Tibial nerve (tissue), 4 donors: ENCODE results near the gene SAMD13. TPM values are rescaled to one million over a fixed set of nuclear protein-coding genes. Genes with fewer than 3 reads are reported as not detected.

Experiments
- DNase-seq, 2 donors: peaks; one replicate each; pipeline ENCODE4 v3.0.0-alpha.2; 2019; ENCODE audit warnings: low spot score in 2 of 2
- H3K27ac ChIP-seq, 4 donors: fragments of 200-600 bp; sonication (generic) in 3 of 4; one replicate each; pipeline ENCODE4 v1.5.1; 2017 to 2019; ENCODE audit warnings: mild to moderate bottlenecking in 1 of 4
- H3K27me3 ChIP-seq, 2 donors: fragments of 200-600 bp; sonication (generic) in 1 of 2; one replicate each; pipeline versions ENCODE4 v1.5.1 to v1.6.0; 2017 to 2019
- H3K36me3 ChIP-seq, 3 donors: fragments of 200-600 bp; sonication (generic); one replicate each; pipeline ENCODE4 v1.5.1; 2018 to 2019
- H3K4me1 ChIP-seq, 4 donors: fragments of 200-600 bp; sonication (generic) in 3 of 4; one replicate each; pipeline ENCODE4 v1.5.1; 2017 to 2019
- H3K4me3 ChIP-seq, 4 donors: fragments of 200-600 bp; sonication (generic) in 3 of 4; one replicate each; pipeline ENCODE4 v1.5.1; 2017 to 2019; ENCODE audit warnings: mild to moderate bottlenecking in 1 of 4, moderate library complexity in 1 of 4
- H3K9me3 ChIP-seq, 4 donors: fragments of 200-600 bp; sonication (generic) in 3 of 4; one replicate each; pipeline ENCODE4 v1.5.1; 2017 to 2019
- CTCF ChIP-seq, 5 experiments: fragments of 200-600 bp in 3 of 5; fragments of 450-650 bp in 2 of 5; sonication (generic) in 3 of 5; IDR thresholded peaks; one replicate each; pipeline ENCODE4 v1.5.1; 2016 to 2019; ENCODE audit warnings: antibody characterized with exemption in 5 of 5, mild to moderate bottlenecking in 3 of 5, moderate library complexity in 2 of 5
- EP300 ChIP-seq, 2 donors: sonication (generic); formaldehyde crosslinking; IDR thresholded peaks; one replicate each; pipeline ENCODE4 v1.6.1; 2017; ENCODE audit warnings: antibody characterized with exemption in 2 of 2, mild to moderate bottlenecking in 1 of 2
- POLR2A ChIP-seq, 2 donors: fragments of 450-650 bp; IDR thresholded peaks; one replicate each; pipeline ENCODE4 v1.6.1; 2017; ENCODE audit warnings: antibody characterized with exemption in 2 of 2, mild to moderate bottlenecking in 2 of 2, moderate library complexity in 2 of 2
- WGBS, 2 donors: methylation state at CpG; one replicate each; pipeline ENCODE4 v1.1.5; 2018; 5-methylcytosine and 5-hydroxymethylcytosine counted together
- total RNA-seq, 4 donors: library from RNA; depleted of rRNA; stranded (reverse); fragments of >200 nt; gene quantifications; one replicate each; pipeline ENCODE4 v1.1.0, GENCODE V29; 2016

The SAMD13 gene
- total RNA-seq, 4 donors from 2014 or later, result 1.0 to 1.5 TPM; not detected in 2

GRCh38 chr1:84339503-84339902 is 38.0 kb downstream of the SAMD13 start:
- Histone ChIP-seq H3K27ac (no peak overlapping the region), H3K9me3 (peaks cover 0 to 17% (median 0%) of the 10 kb centered on the region in 4 donors), H3K27me3 (no peaks in the 10 kb centered on the region), H3K4me1 (no peaks in the 10 kb centered on the region), H3K4me3 (no peak overlapping the region), H3K36me3 (peaks cover 0 to 8% (median 0%) of the 10 kb centered on the region in 3 donors)
- DNase-seq, result no peak
- WGBS, 2 donors, result 52 to 82% methylated on average over 2 to 3 of the region's 3 CpGs
- no peak for TF ChIP-seq POLR2A (IDR thresholded peaks at IDR 0.05)
- TF ChIP-seq EP300 (IDR thresholded peaks at IDR 0.05), result no peak
- no peak for TF ChIP-seq CTCF (IDR thresholded peaks at IDR 0.05)

GRCh38 chr1:84344286-84344685 is 42.8 kb downstream of the SAMD13 start:
- H3K27ac ChIP-seq, result no peak overlapping the region
- no peak for DNase-seq
- no peak overlapping the region for H3K4me3 ChIP-seq
- no peaks in the 10 kb centered on the region for H3K36me3 ChIP-seq
- no peaks in the 10 kb centered on the region for H3K27me3 ChIP-seq
- TF ChIP-seq EP300 (IDR thresholded peaks at IDR 0.05), result no peak
- TF ChIP-seq POLR2A (IDR thresholded peaks at IDR 0.05), result no peak
- no peak for TF ChIP-seq CTCF (IDR thresholded peaks at IDR 0.05)
- no peaks in the 10 kb centered on the region for H3K9me3 ChIP-seq
- 77 to 100% methylated on average over 1 of the region's 1 CpG for WGBS, 2 donors
- H3K4me1 ChIP-seq, result no peaks in the 10 kb centered on the region

GRCh38 chr1:84345220-84345619 is 43.7 kb downstream of the SAMD13 start:
- Histone ChIP-seq H3K36me3 (no peaks in the 10 kb centered on the region), H3K4me1 (no peaks in the 10 kb centered on the region), H3K4me3 (no peak overlapping the region), H3K27me3 (no peaks in the 10 kb centered on the region), H3K9me3 (no peaks in the 10 kb centered on the region), H3K27ac (no peak overlapping the region)
- no peak for DNase-seq
- WGBS, 2 donors, result 95 to 97% methylated on average over 2 of the region's 2 CpGs
- TF ChIP-seq CTCF (IDR thresholded peaks at IDR 0.05) (no peak), EP300 (IDR thresholded peaks at IDR 0.05) (no peak)

GRCh38 chr1:84347271-84347931 is 45.9 kb downstream of the SAMD13 start:
- Histone ChIP-seq H3K9me3 (no peaks in the 10 kb centered on the region), H3K27me3 (no peaks in the 10 kb centered on the region), H3K27ac (no peak overlapping the region), H3K4me3 (no peak overlapping the region), H3K36me3 (no peaks in the 10 kb centered on the region), H3K4me1 (peaks cover 0 to 3% (median 0%) of the 10 kb centered on the region in 4 donors)
- DNase-seq, result no peak
- TF ChIP-seq CTCF (IDR thresholded peaks at IDR 0.05), result no peak
- no peak for TF ChIP-seq POLR2A (IDR thresholded peaks at IDR 0.05)
- no peak for TF ChIP-seq EP300 (IDR thresholded peaks at IDR 0.05)
- WGBS, 2 donors, result 54 to 58% methylated on average over 6 of the region's 6 CpGs

GRCh38 chr1:84347932-84348555 is 46.5 kb downstream of the SAMD13 start:
- H3K4me1 ChIP-seq, result peaks cover 0 to 9% (median 0%) of the 10 kb centered on the region in 4 donors
- WGBS, 2 donors, result 71 to 87% methylated on average over 11 of the region's 11 CpGs

More at GRCh38 chr1:84347932-84348555, 46.5 kb downstream of the SAMD13 start:
- Histone ChIP-seq H3K27me3 (no peaks in the 10 kb centered on the region), H3K36me3 (no peaks in the 10 kb centered on the region), H3K27ac (no peak overlapping the region), H3K4me3 (no peak overlapping the region), H3K9me3 (no peaks in the 10 kb centered on the region)
- DNase-seq, result no peak
- TF ChIP-seq POLR2A (IDR thresholded peaks at IDR 0.05) (no peak), CTCF (IDR thresholded peaks at IDR 0.05) (no peak), EP300 (IDR thresholded peaks at IDR 0.05) (no peak)
